Measurements from ENCODE around the gene PKP2. TPM values are rescaled to one million over a fixed set of nuclear protein-coding genes. Genes with fewer than 3 reads are reported as not detected.

Gene PKP2
- total and polyA plus RNA-seq, 8 donors: 1.5 to 6.7 (median 4.2) TPM

- intact Hi-C loops (cut with DNase I): no loop called here
- peaks cover 9 to 17% of the 10 kb centered on the region in 2 donors for H3K27me3 ChIP-seq
- no peak overlapping the region for H3K4me3 ChIP-seq
- no peak for TF ChIP-seq CTCF (IDR thresholded peaks at IDR 0.05)
- H3K4me1 ChIP-seq: no peaks in the 10 kb centered on the region
- H3K36me3 ChIP-seq: no peaks in the 10 kb centered on the region
- no peak overlapping the region for H3K27ac ChIP-seq
- no peaks in the 10 kb centered on the region for H3K9me3 ChIP-seq
- no peak for DNase-seq
- ATAC-seq: no peak
These were observed 10.0 kb upstream of the PKP2 start for GRCh38 chr12:32906399-32907165.

- Histone ChIP-seq H3K9me3 (no peaks in the 10 kb centered on the region), H3K4me3 (no peak overlapping the region), H3K27me3 (peaks cover 9 to 29% of the 10 kb centered on the region in 2 donors), H3K36me3 (no peaks in the 10 kb centered on the region), H3K4me1 (no peaks in the 10 kb centered on the region), H3K27ac (no peak overlapping the region)
- DNase-seq (no peak), ATAC-seq (no peak)
- intact Hi-C loops (cut with DNase I): no loop called here
- TF ChIP-seq CTCF (IDR thresholded peaks at IDR 0.05): no peak
These were observed 7.2 kb upstream of the PKP2 start for GRCh38 chr12:32903763-32904162.

GRCh38 chr12:32903318-32903717 lies 6.7 kb upstream of the PKP2 start:
- TF ChIP-seq CTCF (IDR thresholded peaks at IDR 0.05): no peak
- H3K36me3 ChIP-seq: no peaks in the 10 kb centered on the region
- no peak overlapping the region for H3K4me3 ChIP-seq
- DNase-seq: no peak
- ATAC-seq: no peak
- H3K27me3 ChIP-seq: peaks cover 9 to 29% of the 10 kb centered on the region in 2 donors
- H3K9me3 ChIP-seq: no peaks in the 10 kb centered on the region
- no peaks in the 10 kb centered on the region for H3K4me1 ChIP-seq
- intact Hi-C loops (cut with DNase I): no loop called here
- no peak overlapping the region for H3K27ac ChIP-seq

DNA sequence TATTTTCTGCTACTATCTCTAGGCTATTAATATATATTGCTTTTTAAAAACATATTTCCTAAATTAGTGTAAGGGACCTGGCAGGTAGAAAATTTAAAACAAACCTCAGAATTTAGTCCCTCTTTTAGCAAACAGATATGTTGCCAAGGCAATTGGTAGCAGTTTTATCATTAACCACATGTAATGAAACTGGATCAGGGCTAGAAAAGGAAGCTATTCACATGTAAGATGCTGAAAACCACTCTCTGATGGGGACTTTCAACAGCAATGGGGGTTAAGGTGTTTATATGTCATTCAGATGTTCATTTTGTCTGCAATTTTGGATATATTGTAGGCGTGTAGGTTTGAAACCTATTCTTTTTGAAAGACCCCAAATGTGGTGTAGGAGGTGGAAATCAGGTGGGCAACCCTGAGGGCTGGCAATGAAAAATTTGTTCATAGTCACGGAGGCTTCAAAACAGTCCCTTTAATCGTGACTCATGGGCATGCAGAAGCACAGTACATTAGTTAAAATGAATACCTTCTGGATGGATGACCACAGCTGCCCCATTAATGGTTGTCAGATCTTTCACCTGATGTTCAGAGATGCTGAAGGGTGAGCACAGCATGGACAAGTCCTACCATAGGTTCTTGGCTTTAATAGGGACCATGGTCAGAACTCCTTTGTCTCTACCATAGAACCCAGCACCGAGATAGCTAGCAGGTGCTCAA lies 5.9 kb upstream of the PKP2 start:
- intact Hi-C loops (cut with DNase I): no loop called here
- H3K36me3 ChIP-seq: no peaks in the 10 kb centered on the region
- H3K4me3 ChIP-seq: no peak overlapping the region
- H3K9me3 ChIP-seq: no peaks in the 10 kb centered on the region
- no peak for ATAC-seq
- H3K27me3 ChIP-seq: peaks cover 9 to 29% of the 10 kb centered on the region in 2 donors
- TF ChIP-seq CTCF (IDR thresholded peaks at IDR 0.05): no peak
- no peak overlapping the region for H3K27ac ChIP-seq
- DNase-seq: no peak
- no peaks in the 10 kb centered on the region for H3K4me1 ChIP-seq

GRCh38 chr12:32901553-32901952 lies 5.0 kb upstream of the PKP2 start:
- H3K36me3 ChIP-seq: no peaks in the 10 kb centered on the region

More at GRCh38 chr12:32901553-32901952, 5.0 kb upstream of the PKP2 start:
- DNase-seq (no peak), ATAC-seq (no peak)
- peaks cover 0 to 4% of the 10 kb centered on the region in 2 donors for H3K4me1 ChIP-seq
- intact Hi-C loops (cut with DNase I): no loop called here
- H3K4me3 ChIP-seq: no peak overlapping the region
- no peaks in the 10 kb centered on the region for H3K9me3 ChIP-seq
- H3K27me3 ChIP-seq: peaks cover 9 to 33% of the 10 kb centered on the region in 2 donors
- TF ChIP-seq CTCF (IDR thresholded peaks at IDR 0.05): no peak
- no peak overlapping the region for H3K27ac ChIP-seq

Measured in left lung (tissue), 10 donors.